ENCODE results near the gene NCAM1.

NCAM1 gene

GRCh38 chr11:113104691-113105251 lies 143.6 kb downstream of the NCAM1 start:
- no peak for TF ChIP-seq ZBTB7A (IDR thresholded peaks at IDR 0.05; ENCODE audit: low read depth)
- no peak for TF ChIP-seq TAF1 (IDR thresholded peaks at IDR 0.05; ENCODE audit: low read depth)
- no peak for TF ChIP-seq TCF12 (IDR thresholded peaks at IDR 0.05; ENCODE audit: low read depth)
- TF ChIP-seq EGR1 (IDR thresholded peaks at IDR 0.05): no peak
- TF ChIP-seq MAX (IDR thresholded peaks at IDR 0.05): no peak
- TF ChIP-seq YY1 (IDR thresholded peaks at IDR 0.05; ENCODE audit: low read depth): no peak
- no peak for TF ChIP-seq REST (IDR thresholded peaks at IDR 0.05; ENCODE audit: low read depth)
- TF ChIP-seq CEBPB (IDR thresholded peaks at IDR 0.05): no peak

GRCh38 chr11:113105592-113105991 lies 144.4 kb downstream of the NCAM1 start:
- TF ChIP-seq FOXM1 (IDR thresholded peaks at IDR 0.05; ENCODE audit: borderline replicate concordance, low read depth): no peak
- TF ChIP-seq RAD21 (IDR thresholded peaks at IDR 0.05; ENCODE audit: low read depth): no peak
- no peak for TF ChIP-seq TEAD4 (IDR thresholded peaks at IDR 0.05)
- TF ChIP-seq TCF12 (IDR thresholded peaks at IDR 0.05; ENCODE audit: low read depth): no peak
- TF ChIP-seq ZBTB7A (IDR thresholded peaks at IDR 0.05; ENCODE audit: low read depth): no peak
- no peak for TF ChIP-seq REST (IDR thresholded peaks at IDR 0.05; ENCODE audit: low read depth)
- no peak for TF ChIP-seq YY1 (IDR thresholded peaks at IDR 0.05; ENCODE audit: low read depth)
- no peak for TF ChIP-seq MAX (IDR thresholded peaks at IDR 0.05)
- TF ChIP-seq CREB1 (IDR thresholded peaks at IDR 0.05; ENCODE audit: low read depth): no peak
- no peak for TF ChIP-seq CEBPB (IDR thresholded peaks at IDR 0.05)
- TF ChIP-seq EP300 (IDR thresholded peaks at IDR 0.05; ENCODE audit: borderline replicate concordance): no peak
- no peak for TF ChIP-seq TAF1 (IDR thresholded peaks at IDR 0.05; ENCODE audit: low read depth)
- TF ChIP-seq USF1 (IDR thresholded peaks at IDR 0.05): no peak
- TF ChIP-seq NFIC (IDR thresholded peaks at IDR 0.05): no peak
- no peak for TF ChIP-seq EGR1 (IDR thresholded peaks at IDR 0.05)

- TF ChIP-seq TEAD4 (IDR thresholded peaks at IDR 0.05) (no peak), MAX (IDR thresholded peaks at IDR 0.05) (no peak), TAF1 (IDR thresholded peaks at IDR 0.05; ENCODE audit: low read depth) (no peak), CREB1 (IDR thresholded peaks at IDR 0.05; ENCODE audit: low read depth) (no peak), EP300 (IDR thresholded peaks at IDR 0.05; ENCODE audit: borderline replicate concordance) (no peak), CEBPB (IDR thresholded peaks at IDR 0.05) (no peak), NFIC (IDR thresholded peaks at IDR 0.05) (no peak), RAD21 (IDR thresholded peaks at IDR 0.05; ENCODE audit: low read depth) (no peak), EGR1 (IDR thresholded peaks at IDR 0.05) (no peak), FOXM1 (IDR thresholded peaks at IDR 0.05; ENCODE audit: borderline replicate concordance, low read depth) (no peak), YY1 (IDR thresholded peaks at IDR 0.05; ENCODE audit: low read depth) (no peak), REST (IDR thresholded peaks at IDR 0.05; ENCODE audit: low read depth) (no peak), USF1 (IDR thresholded peaks at IDR 0.05) (no peak), ZBTB7A (IDR thresholded peaks at IDR 0.05; ENCODE audit: low read depth) (no peak), TCF12 (IDR thresholded peaks at IDR 0.05; ENCODE audit: low read depth) (no peak)
These were observed 145.3 kb downstream of the NCAM1 start for GRCh38 chr11:113106507-113106906.

GRCh38 chr11:113110046-113110445 lies 148.8 kb downstream of the NCAM1 start:
- no peak for TF ChIP-seq FOXM1 (IDR thresholded peaks at IDR 0.05; ENCODE audit: borderline replicate concordance, low read depth)

All from Ishikawa (cell line).